Measurements from ENCODE around the gene CSRP2. TPM values are rescaled to one million over a fixed set of nuclear protein-coding genes. Genes with fewer than 3 reads are reported as not detected.

Gene CSRP2
- total RNA-seq, 1 donor from 2014 or later: 119 TPM

GRCh38 chr12:76863005-76863670 lies 15.7 kb downstream of the CSRP2 start:
- no peak for DNase-seq (ENCODE audit: low read depth)
- TF ChIP-seq CTCF (conservative IDR thresholded peaks at IDR 0.05; ENCODE audit: low read depth, low read length): no peak
- no peak overlapping the region for H3K4me3 ChIP-seq (ENCODE audit: low read depth, low read length)

DNA sequence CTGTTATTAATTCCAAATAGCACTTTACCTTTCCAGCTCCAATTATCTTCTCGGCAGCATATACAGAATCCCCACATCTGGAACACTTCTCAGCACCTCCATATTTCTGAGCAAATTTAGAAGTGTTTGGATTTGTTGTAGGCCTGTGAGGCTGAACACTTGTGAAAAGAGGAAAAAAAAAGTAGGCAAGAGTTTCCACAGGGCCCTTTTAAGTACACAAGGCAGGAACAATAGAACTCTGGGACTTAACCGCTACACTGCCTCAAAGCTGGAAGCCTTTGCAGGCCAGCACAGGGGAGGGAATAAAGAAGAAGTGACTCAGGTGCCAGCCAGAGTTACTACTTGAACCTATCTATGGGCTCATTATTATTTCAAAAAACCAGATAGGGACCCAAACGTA lies 18.6 kb downstream of the CSRP2 start:
- no peak overlapping the region for H3K4me3 ChIP-seq (ENCODE audit: low read depth, low read length)

GRCh38 chr12:76859611-76860010 lies 19.2 kb downstream of the CSRP2 start:
- H3K4me3 ChIP-seq (ENCODE audit: low read depth, low read length): no peak overlapping the region
- TF ChIP-seq CTCF (conservative IDR thresholded peaks at IDR 0.05; ENCODE audit: low read depth, low read length): no peak
- DNase-seq (ENCODE audit: low read depth): no peak

More for the DNA sequence above, 18.6 kb downstream of the CSRP2 start:
- no peak for DNase-seq (ENCODE audit: low read depth)
- no peak for TF ChIP-seq CTCF (conservative IDR thresholded peaks at IDR 0.05; ENCODE audit: low read depth, low read length)

- no peak for TF ChIP-seq CTCF (conservative IDR thresholded peaks at IDR 0.05; ENCODE audit: low read depth, low read length)
- no peak overlapping the region for H3K4me3 ChIP-seq (ENCODE audit: low read depth, low read length)
- no peak for DNase-seq (ENCODE audit: low read depth)
Observed at GRCh38 chr12:76856018-76856644, 22.7 kb downstream of the CSRP2 start.

- no peak overlapping the region for H3K4me3 ChIP-seq (ENCODE audit: low read depth, low read length)
Observed at GRCh38 chr12:76855271-76855670, 23.5 kb downstream of the CSRP2 start.

DNA sequence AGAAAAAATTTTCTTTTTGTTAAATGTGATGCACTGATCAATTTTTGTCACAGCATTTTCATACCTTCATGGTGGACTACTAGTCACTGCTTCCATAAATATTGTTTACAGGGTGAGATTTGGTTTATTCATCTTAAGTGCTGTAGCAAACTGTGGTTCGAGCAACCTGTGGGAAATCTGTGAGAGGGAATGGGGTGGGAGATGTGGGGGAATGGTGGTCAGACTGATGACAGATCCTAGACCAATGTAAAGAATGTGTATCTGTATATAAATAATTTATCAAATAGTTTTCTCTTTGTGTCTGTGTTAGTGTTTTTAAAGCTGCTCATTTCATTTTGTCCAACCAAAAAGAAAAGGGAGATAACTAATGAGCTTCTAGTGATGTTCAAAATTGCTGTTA lies 26.7 kb downstream of the CSRP2 start:
- no peak for TF ChIP-seq CTCF (conservative IDR thresholded peaks at IDR 0.05; ENCODE audit: low read depth, low read length)
- no peak for DNase-seq (ENCODE audit: low read depth)
- no peak overlapping the region for H3K4me3 ChIP-seq (ENCODE audit: low read depth, low read length)

More at GRCh38 chr12:76855271-76855670, 23.5 kb downstream of the CSRP2 start:
- DNase-seq (ENCODE audit: low read depth): no peak
- TF ChIP-seq CTCF (conservative IDR thresholded peaks at IDR 0.05; ENCODE audit: low read depth, low read length): no peak

GRCh38 chr12:76848132-76848531 lies 30.7 kb downstream of the CSRP2 start:
- TF ChIP-seq CTCF (conservative IDR thresholded peaks at IDR 0.05; ENCODE audit: low read depth, low read length): no peak
- no peak overlapping the region for H3K4me3 ChIP-seq (ENCODE audit: low read depth, low read length)
- DNase-seq (ENCODE audit: low read depth): no peak
